IMR-90 (cell line): Measurements from ENCODE around the gene IER5. TPM values are rescaled to one million over a fixed set of nuclear protein-coding genes. Genes with fewer than 3 reads are reported as not detected.

Experiments used
- ATAC-seq: fragments of 200-7000 bp; cut with Tn5 transposase; 2 replicates; pipeline ENCODE4 v1.9.1; 2020; ENCODE audit warnings: low read depth, mild to moderate bottlenecking, moderate library complexity
- BruUV-seq: library from RNA; stranded (reverse); fragments of 400-500 nt; replicated peaks from 2 replicates; lab custom pipeline; 2021; lab: Mats Ljungman, UMichigan
- CTCF ChIA-PET: fragments of 300-600 bp; formaldehyde crosslinking; extraction: SDS; loops from one replicate; lab custom pipeline; 2021; ENCODE audit warnings: antibody characterized with exemption; lab: Yijun Ruan, JAX
- POLR2A ChIA-PET: fragments of 300-600 bp; sonication (Branson Sonifier 250); formaldehyde crosslinking; loops from one replicate; lab custom pipeline; 2022; ENCODE audit warnings: antibody characterized with exemption; ENCODE audit not compliant: unreplicated experiment; lab: Charles Lee
- DNase-seq: peaks from one replicate; pipeline ENCODE4 v3.0.0; 2013
- H2AFZ ChIP-seq: replicated peaks from 2 replicates; pipeline ENCODE3; 2013; ENCODE audit warnings: low read length, mild to moderate bottlenecking; ENCODE audit not compliant: poor library complexity
- H2AK5ac ChIP-seq: 2 replicates; pipeline ENCODE4 v1.6.1; 2013; ENCODE audit warnings: low read depth, low read length, inconsistent platforms
- H2AK9ac ChIP-seq: replicated peaks from 2 replicates; pipeline ENCODE3; 2013; ENCODE audit warnings: mild to moderate bottlenecking, low read depth, low read length, moderate library complexity; ENCODE audit not compliant: poor library complexity
- H2BK120ac ChIP-seq: 2 replicates; pipeline ENCODE4 v1.6.1; 2013; ENCODE audit warnings: low read depth, low read length, inconsistent platforms
- H2BK15ac ChIP-seq: 3 replicates; pipeline ENCODE4 v1.6.1; 2013; ENCODE audit warnings: low read depth, low read length, inconsistent platforms
- H2BK20ac ChIP-seq: 2 replicates; pipeline ENCODE4 v1.6.1; 2013; ENCODE audit warnings: low read depth, mild to moderate bottlenecking, inconsistent platforms, low read length, moderate library complexity
- H2BK5ac ChIP-seq: 2 replicates; pipeline ENCODE4 v1.6.1; 2013; ENCODE audit warnings: mild to moderate bottlenecking, low read depth, low read length, inconsistent platforms; ENCODE audit not compliant: poor library complexity, severe bottlenecking
- H3K14ac ChIP-seq: replicated peaks from 2 replicates; pipeline ENCODE4 v1.6.1; 2013; ENCODE audit warnings: low read depth, low read length, inconsistent platforms
- H3K18ac ChIP-seq: 2 replicates; pipeline ENCODE4 v1.6.1; 2013; ENCODE audit warnings: low read depth, low read length, control low read depth
- H3K23ac ChIP-seq: 2 replicates; pipeline ENCODE4 v1.6.1; 2013; ENCODE audit warnings: low read depth, low read length, inconsistent platforms
- H3K27ac ChIP-seq: 2 replicates; pipeline ENCODE4 v1.5.1; 2013; ENCODE audit warnings: mild to moderate bottlenecking, control low read depth, low read length; ENCODE audit not compliant: insufficient read depth
- H3K27me3 ChIP-seq: 2 replicates; pipeline ENCODE4 v1.6.1; 2013; ENCODE audit warnings: low read length; ENCODE audit not compliant: control insufficient read depth, insufficient read depth
- H3K36me3 ChIP-seq: 2 replicates; pipeline ENCODE4 v1.6.1; 2013; ENCODE audit warnings: low read length, mixed read lengths; ENCODE audit not compliant: control insufficient read depth, insufficient read depth
- H3K4ac ChIP-seq: 2 replicates; pipeline ENCODE4 v1.6.1; 2013; ENCODE audit warnings: low read depth, low read length, inconsistent platforms
- H3K4me1 ChIP-seq: 2 replicates; pipeline ENCODE4 v1.6.1; 2013; ENCODE audit warnings: low read length, mixed read lengths; ENCODE audit not compliant: control insufficient read depth, insufficient read depth
- H3K4me2 ChIP-seq: 2 replicates; pipeline ENCODE4 v1.6.1; 2013; ENCODE audit warnings: low read depth, mild to moderate bottlenecking, control low read depth, low read length, moderate library complexity
- H3K4me3 ChIP-seq: 2 replicates; pipeline ENCODE4 v1.5.1; 2013; ENCODE audit warnings: low read depth, mild to moderate bottlenecking, control low read depth, low read length, moderate library complexity; ENCODE audit not compliant: insufficient read depth
- H3K56ac ChIP-seq: 2 replicates; pipeline ENCODE4 v1.6.1; 2013; ENCODE audit warnings: low read length, inconsistent platforms; ENCODE audit not compliant: insufficient read depth; ENCODE audit errors: extremely low read depth
- H3K79me1 ChIP-seq, 2 experiments: 2 replicates each; pipeline ENCODE4 v1.6.1; 2013; ENCODE audit warnings: low read length in 2 of 2, inconsistent platforms in 1 of 2, low read depth in 1 of 2
- H3K9ac ChIP-seq: 2 replicates; pipeline ENCODE4 v1.6.1; 2013; ENCODE audit warnings: low read depth, low read length, control low read depth
- H3K9me1 ChIP-seq: 2 replicates; pipeline ENCODE4 v1.6.1; 2013; ENCODE audit warnings: low read length, inconsistent platforms; ENCODE audit not compliant: insufficient read depth
- H3K9me3 ChIP-seq: 2 replicates; pipeline ENCODE4 v1.6.1; 2013; ENCODE audit warnings: low read length; ENCODE audit not compliant: control insufficient read depth, insufficient read depth
- H4K20me1 ChIP-seq: 2 replicates; pipeline ENCODE4 v1.6.1; 2013; ENCODE audit warnings: low read length, inconsistent platforms; ENCODE audit not compliant: insufficient read depth
- H4K5ac ChIP-seq: 2 replicates; pipeline ENCODE4 v1.6.1; 2013; ENCODE audit warnings: mild to moderate bottlenecking, low read depth, low read length, control low read depth
- H4K8ac ChIP-seq, 2 experiments: 2 replicates each; pipeline ENCODE4 v1.6.1; 2013; ENCODE audit warnings: low read depth in 2 of 2, low read length in 2 of 2, control low read depth in 1 of 2, inconsistent platforms in 1 of 2
- H4K91ac ChIP-seq: 2 replicates; pipeline ENCODE4 v1.6.1; 2013; ENCODE audit warnings: low read depth, low read length, inconsistent platforms; ENCODE audit not compliant: insufficient read depth
- BHLHE40 ChIP-seq: fragments of 150-350 bp; IDR thresholded peaks from 2 replicates; pipeline ENCODE4 v1.6.1; 2016; ENCODE audit warnings: mild to moderate bottlenecking, low read depth, low read length
- CEBPB ChIP-seq: IDR thresholded peaks from 2 replicates; pipeline ENCODE4 v1.6.1; 2012; ENCODE audit warnings: low read depth, low read length, improper control_type of control experiment
- CHD1 ChIP-seq: IDR thresholded peaks from 2 replicates; pipeline ENCODE4 v1.6.1; 2012; ENCODE audit warnings: low read depth, low read length, improper control_type of control experiment
- CTCF ChIP-seq: conservative IDR thresholded peaks from 2 replicates; pipeline ENCODE4 v1.5.1; 2012; ENCODE audit warnings: mild to moderate bottlenecking, low read depth, low read length, improper control_type of control experiment
- ELK1 ChIP-seq: fragments of 150-350 bp; IDR thresholded peaks from 2 replicates; pipeline ENCODE4 v1.6.1; 2016; ENCODE audit warnings: low read depth, mild to moderate bottlenecking, low read length, moderate library complexity, borderline replicate concordance
- FOS ChIP-seq: fragments of 150-350 bp; IDR thresholded peaks from 2 replicates; pipeline ENCODE4 v1.6.1; 2016; ENCODE audit warnings: low read depth, low read length
- MAFK ChIP-seq: IDR thresholded peaks from 2 replicates; pipeline ENCODE4 v1.6.1; 2012; ENCODE audit warnings: low read depth, low read length, improper control_type of control experiment
- MAZ ChIP-seq: IDR thresholded peaks from 2 replicates; pipeline ENCODE4 v1.6.1; 2012; ENCODE audit warnings: low read depth, mild to moderate bottlenecking, low read length, improper control_type of control experiment, moderate library complexity, borderline replicate concordance
- MXI1 ChIP-seq: IDR thresholded peaks from 2 replicates; pipeline ENCODE4 v1.6.1; 2012; ENCODE audit warnings: low read depth, mild to moderate bottlenecking, low read length, moderate library complexity, borderline replicate concordance
- NFE2L2 ChIP-seq: fragments of 150-350 bp; IDR thresholded peaks from 2 replicates; pipeline ENCODE4 v1.6.1; 2016; ENCODE audit warnings: low read depth, mild to moderate bottlenecking, low read length
- POLR2A ChIP-seq: IDR thresholded peaks from 2 replicates; pipeline ENCODE4 v1.6.1; 2012; ENCODE audit warnings: mild to moderate bottlenecking, low read depth, low read length
- RAD21 ChIP-seq: IDR thresholded peaks from 2 replicates; pipeline ENCODE4 v1.6.1; 2012; ENCODE audit warnings: low read length, improper control_type of control experiment
- RCOR1 ChIP-seq: IDR thresholded peaks from 2 replicates; pipeline ENCODE4 v1.6.1; 2012; ENCODE audit warnings: mild to moderate bottlenecking, low read length, improper control_type of control experiment; ENCODE audit not compliant: insufficient replicate concordance
- RFX5 ChIP-seq: IDR thresholded peaks from 2 replicates; pipeline ENCODE4 v1.8.0; 2012; ENCODE audit warnings: low read depth, mild to moderate bottlenecking, low read length, moderate library complexity
- SMC3 ChIP-seq: fragments of 150-350 bp; IDR thresholded peaks from 2 replicates; pipeline ENCODE4 v1.6.1; 2016; ENCODE audit warnings: low read depth, mild to moderate bottlenecking, antibody characterized with exemption, low read length, moderate library complexity
- whole genome bisulfite sequencing, 2 experiments: methylation state at CpG; one replicate each; pipeline versions ENCODE4 v1.1.5 to v1.1.7; 2013; ENCODE audit warnings: missing lambda C conversion rate in 2 of 2; ENCODE audit not compliant: insufficient read length in 1 of 2; ENCODE audit errors: extremely low coverage in 2 of 2; 5-methylcytosine and 5-hydroxymethylcytosine counted together
- dilution Hi-C: fragments of 300-500 bp; cut with HindIII; formaldehyde crosslinking; loops from one replicate; pipeline ENCODE4 v1.14.3; 2018; ENCODE audit warnings: low sequenced_read_pairs; ENCODE audit not compliant: unreplicated experiment
- in situ Hi-C: fragments of 300-500 bp; cut with MboI; formaldehyde crosslinking; loops from 3 replicates; pipeline ENCODE4 v1.14.3; 2019; ENCODE audit warnings: low sequenced_read_pairs, inconsistent platforms, mixed read lengths
- intact Hi-C: fragments of 100-400 bp; cut with micrococcal nuclease; formaldehyde crosslinking; loops from 2 replicates; pipeline ENCODE4 v1.10.0; 2022
- polyA plus RNA-seq, 3 experiments: library from polyadenylated mRNA; depleted of rRNA; stranded (reverse); fragments of >200 nt; gene quantifications; 2 replicates each; pipeline ENCODE4 v1.2.3, GENCODE V29; 2012; ENCODE audit warnings: low replicate concordance in 1 of 3
- total RNA-seq: library from RNA; depleted of rRNA; stranded (reverse); fragments of >200 nt; gene quantifications from 2 replicates; pipeline ENCODE4 v1.2.3, GENCODE V29; 2012
- TF ChIP-seq, protein P1 (sequence below): fragments of 150-350 bp; IDR thresholded peaks from 2 replicates; pipeline ENCODE4 v1.6.1; 2017; ENCODE audit warnings: mild to moderate bottlenecking, antibody characterized with exemption, low read length, low read depth

IER5 gene
- total and polyA plus RNA-seq, 2 of the 4 experiments (the other 2 are of a cell fraction) = 15.8 to 27.1 TPM

DNA sequence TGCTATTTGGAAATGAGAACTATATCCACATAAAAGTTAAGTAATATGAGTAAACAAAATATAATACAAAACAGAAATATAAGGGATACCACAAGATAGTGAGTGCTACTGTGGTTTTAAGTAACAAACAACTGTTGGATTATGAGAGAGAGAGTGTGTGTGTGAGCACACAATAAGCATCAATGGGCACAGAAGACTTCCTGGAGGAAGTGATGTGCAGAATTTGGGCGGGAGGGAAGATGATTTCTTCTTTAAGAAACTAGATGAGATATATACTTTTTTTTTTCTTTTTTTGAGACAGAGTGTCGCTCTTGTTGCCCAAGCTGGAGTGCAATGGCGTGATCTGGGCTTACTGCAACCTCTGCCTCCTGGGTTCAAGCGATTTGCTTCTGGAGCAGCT, 7.9 kb upstream of the IER5 start:
- Histone ChIP-seq H2BK120ac (no peak overlapping the region), H3K9me1 (peaks cover 12% of the 10 kb centered on the region), H3K4me1 (peaks cover 10% of the 10 kb centered on the region), H3K36me3 (no peaks in the 10 kb centered on the region), H2AK9ac (no peak overlapping the region), H3K9ac (no peak overlapping the region), H2AFZ (no peak overlapping the region), H3K14ac (no peak overlapping the region), H3K23ac (no peak overlapping the region), H3K18ac (no peak overlapping the region), H4K91ac (no peak overlapping the region), H2AK5ac (no peak overlapping the region), H3K4ac (no peak overlapping the region), H3K56ac (no peak overlapping the region), H3K4me2 (no peak overlapping the region), H4K8ac (no peak overlapping the region), H2BK20ac (no peak overlapping the region), H2BK5ac (no peak overlapping the region), H3K4me3 (no peak overlapping the region), H4K20me1 (no peaks in the 10 kb centered on the region), H3K27ac (no peak overlapping the region), H4K5ac (no peak overlapping the region), H3K27me3 (no peaks in the 10 kb centered on the region), H3K9me3 (no peaks in the 10 kb centered on the region), H3K79me1 (peaks cover 0 to 7% of the 10 kb centered on the region in 2 experiments; a peak in 2 of 4 replicates), H2BK15ac (no peak overlapping the region)
- DNase-seq = no peak
- CTCF ChIA-PET = interaction anchor here (0.6 kb wide), 1 partner anchor 39 kb away, joined by 5 read pairs; no protein-coding TSS in a partner anchor
- intact Hi-C loops = no loop called here
- ATAC-seq = no peak
- no CpG with 5 or more reads among the region's 4 CpGs for WGBS, 2 experiments
- dilution Hi-C loops = no loop called here
- BruUV-seq = no TSS peak
- in situ Hi-C loops = loop anchor here (10.0 kb wide), 1 partner anchor 566 kb away; no protein-coding TSS in a partner anchor
- TF ChIP-seq RAD21 (no peak), RCOR1 (no peak), MXI1 (no peak), RFX5 (no peak), SMC3 (no peak), CTCF (no peak), CHD1 (no peak), MAFK (no peak), FOS (no peak), POLR2A (no peak), MAZ (no peak), BHLHE40 (no peak), ELK1 (no peak), NFE2L2 (no peak), CEBPB (no peak)
- TF ChIP-seq, protein P1, sequence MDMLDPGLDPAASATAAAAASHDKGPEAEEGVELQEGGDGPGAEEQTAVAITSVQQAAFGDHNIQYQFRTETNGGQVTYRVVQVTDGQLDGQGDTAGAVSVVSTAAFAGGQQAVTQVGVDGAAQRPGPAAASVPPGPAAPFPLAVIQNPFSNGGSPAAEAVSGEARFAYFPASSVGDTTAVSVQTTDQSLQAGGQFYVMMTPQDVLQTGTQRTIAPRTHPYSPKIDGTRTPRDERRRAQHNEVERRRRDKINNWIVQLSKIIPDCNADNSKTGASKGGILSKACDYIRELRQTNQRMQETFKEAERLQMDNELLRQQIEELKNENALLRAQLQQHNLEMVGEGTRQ = no peak
- POLR2A ChIA-PET = interaction anchor here (0.6 kb wide), 1 partner anchor 71 kb away, joined by 3 read pairs; no protein-coding TSS in a partner anchor
